Activated CD8-positive, alpha-beta memory T cell treated with anti-CD3 and anti-CD28 coated beads, Interleukin-2, amount 10 ng/mL, durations not matched to agents 7 days and 5 days (primary cell): Measurements from ENCODE around the gene SLFN11. TPM values are rescaled to one million over a fixed set of nuclear protein-coding genes. Genes with fewer than 3 reads are reported as not detected.
"Not testable (repeated sequence)": the region's sequence is repeated elsewhere in the genome, so short reads cannot be mapped to it uniquely, and the experiment has no call there.

Source experiments
- ATAC-seq: fragments of 150-1000 bp; cut with Tn5 transposase; one replicate; pipeline ENCODE4 v1.10.0; 2021; ENCODE audit warnings: moderate library complexity
- CTCF ChIA-PET: fragments of 350-600 bp; sonication (Branson Sonifier 250); formaldehyde crosslinking; loops from one replicate; lab custom pipeline; 2021; ENCODE audit warnings: antibody characterized with exemption; lab: Charles Lee
- DNase-seq: peaks from one replicate; pipeline ENCODE4 v3.0.0-alpha.2; 2020
- H3K27ac Mint-ChIP-seq: one replicate; pipeline ENCODE4 v1.8.0; 2021; ENCODE audit warnings: mild to moderate bottlenecking, mixed read lengths
- H3K27me3 Mint-ChIP-seq: one replicate; pipeline ENCODE4 v1.8.0; 2021; ENCODE audit warnings: mixed read lengths
- H3K36me3 Mint-ChIP-seq: one replicate; pipeline ENCODE4 v1.8.0; 2021; ENCODE audit warnings: mild to moderate bottlenecking, mixed read lengths
- H3K4me1 Mint-ChIP-seq: one replicate; pipeline ENCODE4 v1.8.0; 2021; ENCODE audit warnings: mixed read lengths
- H3K4me3 Mint-ChIP-seq: one replicate; pipeline ENCODE4 v1.8.0; 2021; ENCODE audit warnings: mild to moderate bottlenecking, moderate library complexity, mixed read lengths
- H3K9me3 Mint-ChIP-seq: one replicate; pipeline ENCODE4 v1.8.0; 2022; ENCODE audit warnings: low read depth, mixed read lengths
- total RNA-seq, 2 experiments: library from RNA; stranded (reverse); gene quantifications; one replicate each; pipeline ENCODE4 v1.2.3, GENCODE V29; 2021

The SLFN11 gene
- total RNA-seq, 2 experiments from 2014 or later, result 65.6 to 73.3 TPM

- Mint-ChIP-seq H3K9me3 (no peaks in the 10 kb centered on the region), H3K36me3 (peaks cover 6% of the 10 kb centered on the region), H3K27me3 (no peaks in the 10 kb centered on the region), H3K4me1 (peaks cover 42% of the 10 kb centered on the region), H3K4me3 (peak overlapping the region; percentile 91), H3K27ac (peak overlapping the region; percentile 93)
- ATAC-seq (peak; percentile 91), DNase-seq (peak; percentile 95)
- CTCF ChIA-PET, result interaction anchor here (0.6 to 4.9 kb wide), 51 partner anchors 10 to 455 kb away, joined by 3 to 84 read pairs (median 4); partner anchors contain the start of genes PEX12, SLFN11, SLFN12L and SLFN13
Measured at GRCh38 chr17:35312790-35313711, 60.4 kb downstream of the SLFN11 start.

- Mint-ChIP-seq H3K27me3 (no peaks in the 10 kb centered on the region), H3K36me3 (peaks cover 9% of the 10 kb centered on the region), H3K4me1 (peaks cover 35% of the 10 kb centered on the region), H3K4me3 (no peak overlapping the region), H3K27ac (peak overlapping the region; percentile 31), H3K9me3 (no peaks in the 10 kb centered on the region)
- ATAC-seq (no peak), DNase-seq (no peak)
- CTCF ChIA-PET, result interaction anchor here (0.6 to 4.9 kb wide), 36 partner anchors 10 to 304 kb away, joined by 3 to 84 read pairs (median 4); partner anchors contain the start of genes SLFN11, SLFN12L and SLFN5
Measured at GRCh38 chr17:35312346-35312745, 61.1 kb downstream of the SLFN11 start.

GRCh38 chr17:35309345-35309744, 64.1 kb downstream of the SLFN11 start:
- H3K4me1 Mint-ChIP-seq, result peaks cover 20% of the 10 kb centered on the region
- H3K4me3 Mint-ChIP-seq, DNase-seq, H3K27me3 Mint-ChIP-seq, CTCF ChIA-PET, H3K9me3 Mint-ChIP-seq, H3K27ac Mint-ChIP-seq, ATAC-seq, H3K36me3 Mint-ChIP-seq: not testable (repeated sequence)

Other genes starting within 250 kb of the SLFN11 start
- gene NLE1, start 231.3 kb downstream of the SLFN11 start, total RNA-seq, result 10 to 100 TPM; 23.0 to 30.5 TPM
- gene UNC45B, start 225.8 kb downstream of the SLFN11 start, total RNA-seq, result under 1 TPM in 1 of 2 experiments, not detected in 1; 0.06 TPM
- gene SLC35G3, start 179.2 kb downstream of the SLFN11 start, total RNA-seq, result not detected
- 100 to 1,000 TPM; 158 to 193 TPM for gene SLFN5, start 130.5 kb downstream of the SLFN11 start, total RNA-seq
- 10 to 100 TPM; 22.6 to 31.6 TPM for gene SLFN12, start 58.9 kb upstream of the SLFN11 start, total RNA-seq
- 100 to 1,000 TPM in 1 of 2 experiments, 10 to 100 TPM in 1; 70.5 to 115 TPM for gene SLFN13, start 75.1 kb upstream of the SLFN11 start, total RNA-seq
- 100 to 1,000 TPM in 1 of 2 experiments, 10 to 100 TPM in 1; 95.4 to 197 TPM for gene SLFN12L, start 164.1 kb upstream of the SLFN11 start, total RNA-seq
- gene SLFN14, start 187.2 kb upstream of the SLFN11 start, total RNA-seq, result under 1 TPM in 1 of 2 experiments, not detected in 1; 0.07 TPM
- gene PEX12, start 204.9 kb upstream of the SLFN11 start, total RNA-seq, result 1 to 10 TPM; 3.9 to 4.6 TPM
- 100 to 1,000 TPM; 166 to 184 TPM for gene AP2B1, start 213.7 kb upstream of the SLFN11 start, total RNA-seq